ENCODE measurements around the gene ALOX5AP.
A peak's percentile ranks its signal among the peaks of the same experiment; 100 is the strongest.

Gene ALOX5AP

GRCh38 chr13:30724778-30725177 is 10.6 kb upstream of the ALOX5AP start:
- no peaks in the 10 kb centered on the region for H3K9me3 Mint-ChIP-seq

DNA sequence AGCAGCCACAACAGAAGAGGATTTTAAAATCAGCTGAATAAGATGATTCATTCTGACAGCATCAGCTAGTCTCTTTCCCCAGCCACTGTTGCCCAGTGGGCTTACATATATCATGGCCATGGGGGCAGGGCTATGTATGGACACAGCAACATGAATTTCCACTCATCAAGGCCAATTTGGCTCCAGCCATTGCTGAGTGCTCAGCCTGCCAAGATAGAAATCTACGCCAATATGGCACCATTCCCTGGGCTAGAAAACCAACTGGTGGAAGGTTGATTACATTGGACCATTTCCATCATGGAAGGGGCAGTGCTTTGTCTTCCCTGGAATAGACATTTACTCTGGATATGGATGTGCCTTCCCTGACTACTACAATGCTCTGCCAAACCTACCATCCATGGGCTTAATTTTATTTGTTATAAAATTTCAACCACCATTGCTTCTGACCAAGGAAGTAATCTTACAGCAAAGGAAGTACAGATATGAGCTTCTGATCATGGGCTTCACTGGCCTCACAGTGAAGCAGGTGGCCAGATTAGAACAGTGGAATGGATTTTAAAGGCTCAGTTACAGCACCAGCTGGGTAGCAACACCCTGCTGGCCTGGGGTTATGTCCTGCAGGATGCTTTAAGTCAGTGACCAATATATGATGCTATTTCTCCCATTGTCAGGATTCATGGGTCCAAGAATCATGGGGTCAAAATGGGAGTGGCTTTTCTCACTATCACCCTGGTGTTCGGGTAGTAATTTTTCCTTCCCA is 9.8 kb upstream of the ALOX5AP start:
- Mint-ChIP-seq H3K36me3 (ENCODE audit: low read depth) (no peaks in the 10 kb centered on the region), H3K27ac (no peak overlapping the region), H3K9me3 (no peaks in the 10 kb centered on the region), H3K27me3 (ENCODE audit: low read depth) (peaks cover 3% of the 10 kb centered on the region), H3K4me3 (no peak overlapping the region), H3K4me1 (ENCODE audit: low read depth) (peaks cover 14% of the 10 kb centered on the region)

More at GRCh38 chr13:30724778-30725177, 10.6 kb upstream of the ALOX5AP start:
- Mint-ChIP-seq H3K36me3 (ENCODE audit: low read depth) (no peaks in the 10 kb centered on the region), H3K27ac (no peak overlapping the region), H3K4me3 (no peak overlapping the region), H3K27me3 (ENCODE audit: low read depth) (peaks cover 3% of the 10 kb centered on the region), H3K4me1 (ENCODE audit: low read depth) (peaks cover 16% of the 10 kb centered on the region)

DNA sequence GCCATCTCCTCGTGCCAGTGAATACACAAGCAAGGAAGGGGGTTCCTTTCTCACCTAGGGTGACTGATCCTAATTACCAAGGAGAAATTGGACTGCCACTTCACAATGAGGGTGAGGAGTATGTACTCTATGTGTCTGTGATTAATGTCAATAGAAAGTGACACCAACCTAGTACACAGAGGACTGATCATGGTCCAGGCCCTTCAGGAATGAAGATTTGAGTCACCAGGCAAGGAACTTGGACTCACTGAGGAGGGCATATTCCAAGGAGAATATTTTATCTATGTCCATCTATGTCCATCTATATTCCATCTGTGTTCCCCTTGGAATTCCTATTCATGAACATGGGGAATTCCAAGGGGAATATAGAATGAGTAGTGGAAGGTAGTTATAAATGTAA is 9.2 kb upstream of the ALOX5AP start:
- Mint-ChIP-seq H3K36me3 (ENCODE audit: low read depth) (no peaks in the 10 kb centered on the region), H3K9me3 (no peaks in the 10 kb centered on the region), H3K27me3 (ENCODE audit: low read depth) (peaks cover 3% of the 10 kb centered on the region), H3K4me3 (no peak overlapping the region), H3K4me1 (ENCODE audit: low read depth) (peaks cover 7% of the 10 kb centered on the region), H3K27ac (no peak overlapping the region)

GRCh38 chr13:30727491-30728355 is 7.6 kb upstream of the ALOX5AP start:
- no peaks in the 10 kb centered on the region for H3K9me3 Mint-ChIP-seq
- H3K36me3 Mint-ChIP-seq (ENCODE audit: low read depth) = no peaks in the 10 kb centered on the region
- H3K4me3 Mint-ChIP-seq = no peak overlapping the region
- no peaks in the 10 kb centered on the region for H3K27me3 Mint-ChIP-seq (ENCODE audit: low read depth)
- no peak overlapping the region for H3K27ac Mint-ChIP-seq
- H3K4me1 Mint-ChIP-seq (ENCODE audit: low read depth) = peaks cover 5% of the 10 kb centered on the region

- no peaks in the 10 kb centered on the region for H3K27me3 Mint-ChIP-seq (ENCODE audit: low read depth)
- no peaks in the 10 kb centered on the region for H3K9me3 Mint-ChIP-seq
- no peak overlapping the region for H3K27ac Mint-ChIP-seq
- H3K36me3 Mint-ChIP-seq (ENCODE audit: low read depth) = no peaks in the 10 kb centered on the region
- no peak overlapping the region for H3K4me3 Mint-ChIP-seq
- H3K4me1 Mint-ChIP-seq (ENCODE audit: low read depth) = peaks cover 14% of the 10 kb centered on the region
Observed at GRCh38 chr13:30729801-30730200, 5.5 kb upstream of the ALOX5AP start.

DNA sequence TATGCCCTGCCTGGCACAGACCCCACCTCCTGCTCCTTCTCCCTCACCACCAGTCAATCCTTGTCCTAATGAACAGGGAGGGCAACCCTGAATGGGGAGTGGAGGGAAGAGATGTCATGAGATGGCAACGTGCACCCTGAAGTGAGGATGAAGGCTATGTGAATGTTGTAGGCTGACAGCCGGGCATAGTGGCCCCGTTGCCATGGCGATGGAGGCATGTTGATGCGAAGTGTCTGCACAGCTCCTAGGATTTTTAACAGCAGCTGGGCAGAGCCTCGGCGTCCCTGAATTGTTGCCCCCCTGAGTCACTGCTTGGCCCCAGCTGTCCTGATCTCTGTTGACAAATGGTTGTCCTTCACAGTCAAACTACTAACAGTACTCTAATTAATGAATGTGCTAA is 4.8 kb upstream of the ALOX5AP start:
- Mint-ChIP-seq H3K9me3 (no peaks in the 10 kb centered on the region), H3K4me3 (no peak overlapping the region), H3K27ac (no peak overlapping the region), H3K27me3 (ENCODE audit: low read depth) (no peaks in the 10 kb centered on the region), H3K36me3 (ENCODE audit: low read depth) (peaks cover 2% of the 10 kb centered on the region), H3K4me1 (ENCODE audit: low read depth) (peaks cover 19% of the 10 kb centered on the region)

DNA sequence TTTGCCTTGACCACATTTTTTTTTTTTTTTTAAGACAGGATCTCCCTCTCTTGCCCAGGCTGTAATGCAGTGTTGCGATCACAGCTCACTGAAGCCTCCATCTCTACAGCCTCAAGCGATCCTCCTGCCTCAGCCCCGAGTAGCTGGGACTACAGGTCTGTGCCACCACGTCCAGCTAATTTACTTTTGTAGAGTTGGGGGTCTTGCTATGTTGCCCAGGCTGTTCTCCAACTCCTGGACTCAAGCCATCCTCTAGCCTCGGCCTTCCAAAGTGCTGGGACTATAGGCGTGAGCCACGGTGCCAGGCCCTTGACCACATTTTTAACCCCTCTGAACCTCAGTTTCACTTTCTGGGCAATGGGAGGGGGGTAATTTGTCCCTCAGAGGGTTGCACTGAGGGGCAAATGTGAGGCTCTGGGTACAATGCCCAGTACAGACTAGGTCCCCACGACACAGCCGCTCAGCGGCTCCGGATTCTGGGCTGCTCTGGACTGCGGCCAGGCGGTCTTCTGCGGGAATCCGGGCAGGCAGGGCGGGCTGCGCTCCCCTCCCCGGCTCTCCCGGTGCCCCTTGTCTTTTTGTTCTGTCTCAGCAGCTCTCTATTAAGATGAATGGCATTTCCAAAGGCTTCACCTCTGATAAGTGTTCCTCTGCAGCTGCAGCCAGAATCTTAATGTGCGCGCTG is 3.8 kb upstream of the ALOX5AP start:
- Mint-ChIP-seq H3K4me3 (no peak overlapping the region), H3K27ac (no peak overlapping the region), H3K27me3 (ENCODE audit: low read depth) (no peaks in the 10 kb centered on the region), H3K4me1 (ENCODE audit: low read depth) (peaks cover 26% of the 10 kb centered on the region), H3K9me3 (no peaks in the 10 kb centered on the region), H3K36me3 (ENCODE audit: low read depth) (peaks cover 2% of the 10 kb centered on the region)

- H3K9me3 Mint-ChIP-seq = no peaks in the 10 kb centered on the region
- peaks cover 31% of the 10 kb centered on the region for H3K4me1 Mint-ChIP-seq (ENCODE audit: low read depth)
- no peak overlapping the region for H3K27ac Mint-ChIP-seq
- no peaks in the 10 kb centered on the region for H3K27me3 Mint-ChIP-seq (ENCODE audit: low read depth)
- H3K4me3 Mint-ChIP-seq = no peak overlapping the region
- H3K36me3 Mint-ChIP-seq (ENCODE audit: low read depth) = peaks cover 5% of the 10 kb centered on the region
Observed at GRCh38 chr13:30732046-30732390, 3.3 kb upstream of the ALOX5AP start.

DNA sequence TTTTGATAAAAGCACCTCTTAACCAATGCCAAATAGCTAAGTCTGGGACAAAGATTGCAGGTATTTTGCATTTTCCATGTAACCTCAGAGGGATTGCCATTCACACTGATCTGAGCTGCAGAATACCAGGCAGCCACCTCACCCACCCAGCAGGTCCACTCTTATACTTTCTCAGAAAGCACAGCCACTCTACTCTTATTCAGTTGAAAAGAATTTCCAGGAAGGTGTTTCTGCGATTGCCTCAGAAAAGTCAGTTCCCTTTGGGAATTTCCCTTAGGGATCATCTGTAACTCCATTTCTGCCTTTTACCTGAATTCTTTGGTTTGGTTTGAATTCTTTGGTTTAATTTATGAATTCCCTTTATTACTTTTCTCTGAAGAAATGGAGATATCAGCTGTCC is 904 bp upstream of the ALOX5AP start:
- Mint-ChIP-seq H3K36me3 (ENCODE audit: low read depth) (peaks cover 12% of the 10 kb centered on the region), H3K9me3 (no peaks in the 10 kb centered on the region), H3K4me3 (peak overlapping the region; percentile 97), H3K4me1 (ENCODE audit: low read depth) (peaks cover 50% of the 10 kb centered on the region), H3K27me3 (ENCODE audit: low read depth) (no peaks in the 10 kb centered on the region), H3K27ac (peak overlapping the region; percentile 96)

- H3K27me3 Mint-ChIP-seq (ENCODE audit: low read depth) = no peaks in the 10 kb centered on the region
- peak overlapping the region; percentile 97 for H3K4me3 Mint-ChIP-seq
- H3K9me3 Mint-ChIP-seq = no peaks in the 10 kb centered on the region
- peaks cover 61% of the 10 kb centered on the region for H3K4me1 Mint-ChIP-seq (ENCODE audit: low read depth)
- peaks cover 18% of the 10 kb centered on the region for H3K36me3 Mint-ChIP-seq (ENCODE audit: low read depth)
- peak overlapping the region; percentile 96 for H3K27ac Mint-ChIP-seq
Observed at GRCh38 chr13:30735872-30736175, 481 bp downstream of the ALOX5AP start.

- H3K27me3 Mint-ChIP-seq (ENCODE audit: low read depth) = no peaks in the 10 kb centered on the region
- H3K4me1 Mint-ChIP-seq (ENCODE audit: low read depth) = peaks cover 61% of the 10 kb centered on the region
- H3K9me3 Mint-ChIP-seq = no peaks in the 10 kb centered on the region
- peak overlapping the region; percentile 97 for H3K4me3 Mint-ChIP-seq
- H3K27ac Mint-ChIP-seq = peak overlapping the region; percentile 96
- peaks cover 18% of the 10 kb centered on the region for H3K36me3 Mint-ChIP-seq (ENCODE audit: low read depth)
Observed at GRCh38 chr13:30736461-30737320, 1.3 kb downstream of the ALOX5AP start.

GRCh38 chr13:30737511-30738337 is 2.4 kb downstream of the ALOX5AP start:
- no peaks in the 10 kb centered on the region for H3K27me3 Mint-ChIP-seq (ENCODE audit: low read depth)
- peaks cover 18% of the 10 kb centered on the region for H3K36me3 Mint-ChIP-seq (ENCODE audit: low read depth)
- H3K4me1 Mint-ChIP-seq (ENCODE audit: low read depth) = peaks cover 59% of the 10 kb centered on the region
- H3K9me3 Mint-ChIP-seq = no peaks in the 10 kb centered on the region
- H3K27ac Mint-ChIP-seq = peak overlapping the region; percentile 82
- H3K4me3 Mint-ChIP-seq = peak overlapping the region; percentile 97

DNA sequence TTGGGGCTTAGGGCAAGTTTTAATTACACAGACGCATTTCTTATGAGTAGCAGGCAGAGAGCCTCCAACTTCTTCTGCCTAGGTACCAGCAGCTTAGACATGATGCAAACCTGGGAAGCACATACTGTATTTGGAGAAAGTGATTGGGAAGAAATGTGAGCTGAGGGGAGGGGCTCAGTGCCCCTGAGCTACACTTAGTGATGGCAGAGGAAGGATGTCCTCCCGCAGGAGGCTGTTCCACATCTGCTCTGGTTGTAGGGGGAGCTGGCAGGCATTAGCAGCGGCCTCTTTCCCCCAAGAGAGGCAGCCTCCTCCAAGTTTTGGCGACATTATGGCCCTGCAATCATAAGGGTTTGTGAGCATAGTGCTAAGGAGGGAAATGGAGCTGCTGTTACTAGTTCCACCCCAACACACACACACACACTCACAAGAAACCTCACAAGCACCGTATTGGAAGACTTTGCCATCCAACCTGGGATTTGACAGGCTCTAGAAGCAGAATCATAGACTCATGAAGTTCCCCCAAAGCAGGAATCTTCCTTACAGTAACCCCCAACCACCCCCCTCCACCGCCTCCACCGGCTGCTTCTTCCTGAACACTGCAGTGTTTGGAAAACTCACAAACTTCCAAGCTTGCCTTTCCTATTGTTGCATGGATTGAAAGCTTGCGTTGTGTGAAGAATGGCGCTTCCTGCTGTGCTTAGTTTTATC is 3.3 kb downstream of the ALOX5AP start:
- Mint-ChIP-seq H3K9me3 (no peaks in the 10 kb centered on the region), H3K4me1 (ENCODE audit: low read depth) (peaks cover 66% of the 10 kb centered on the region), H3K36me3 (ENCODE audit: low read depth) (peaks cover 26% of the 10 kb centered on the region), H3K4me3 (peak overlapping the region; percentile 97), H3K27ac (peak overlapping the region; percentile 62), H3K27me3 (ENCODE audit: low read depth) (no peaks in the 10 kb centered on the region)
